K562 (cell line): ENCODE measurements around the gene RBPJL. TPM values are rescaled to one million over a fixed set of nuclear protein-coding genes. Genes with fewer than 3 reads are reported as not detected.
A peak's percentile ranks its signal among the peaks of the same experiment; 100 is the strongest.

Source experiments
- CBX2 ChIP-seq: fragments of 200-600 bp; sonication (generic); IDR thresholded peaks from one replicate; pipeline ENCODE4 v1.6.1; 2012; ENCODE audit warnings: mild to moderate bottlenecking, low read length, inconsistent platforms; ENCODE audit not compliant: insufficient read depth, poor library complexity, severe bottlenecking
- CBX8 ChIP-seq: fragments of 200-600 bp; sonication (generic); IDR thresholded peaks from 2 replicates; pipeline ENCODE4 v1.6.1; 2012; ENCODE audit warnings: borderline replicate concordance, mixed run types, low read depth, mild to moderate bottlenecking, moderate library complexity, mixed read lengths, low read length, control low read depth, inconsistent platforms; ENCODE audit not compliant: poor library complexity, severe bottlenecking; ENCODE audit errors: extremely low read depth
- CHD1 ChIP-seq: fragments of 200-600 bp; sonication (generic); IDR thresholded peaks from one replicate; pipeline ENCODE4 v1.6.1; 2012; ENCODE audit warnings: mild to moderate bottlenecking, moderate library complexity, low read length, inconsistent platforms
- FUS ChIP-seq: fragments of 200-400 bp; formaldehyde crosslinking; optimal IDR thresholded peaks from 2 replicates; pipeline ENCODE3; 2017; ENCODE audit warnings: low read depth, low read length
- IFI16 ChIP-seq: fragments of 250-450 bp; sonication (Bioruptor Pico); IDR thresholded peaks from 2 replicates; pipeline ENCODE4 v2.1.2; 2022; ENCODE audit warnings: mild to moderate bottlenecking, inconsistent platforms
- LARP7 ChIP-seq: fragments of 450-650 bp; IDR thresholded peaks from 2 replicates; pipeline ENCODE4 v1.6.1; 2016
- MCM3 ChIP-seq: fragments of 450-650 bp; IDR thresholded peaks from 2 replicates; pipeline ENCODE4 v1.6.1; 2016
- MEIS2 ChIP-seq: fragments of 450-650 bp; IDR thresholded peaks from 2 replicates; pipeline ENCODE4 v1.6.1; 2014; ENCODE audit warnings: mild to moderate bottlenecking; ENCODE audit not compliant: partially characterized antibody
- NFE2L1 ChIP-seq: fragments of 450-650 bp; IDR thresholded peaks from 2 replicates; pipeline ENCODE4 v1.6.1; 2016; ENCODE audit warnings: missing genetic modification characterization, low read depth, mild to moderate bottlenecking, missing compliant biosample characterization, moderate library complexity, borderline replicate concordance
- NFIC ChIP-seq: fragments of 450-650 bp; IDR thresholded peaks from 2 replicates; pipeline ENCODE4 v1.6.1; 2017; ENCODE audit warnings: mild to moderate bottlenecking, inconsistent platforms
- PCBP1 ChIP-seq: fragments of 200-400 bp; formaldehyde crosslinking; IDR thresholded peaks from 2 replicates; pipeline ENCODE4 v1.6.1; 2018; ENCODE audit warnings: mild to moderate bottlenecking, low read depth, low read length; ENCODE audit not compliant: poor library complexity, severe bottlenecking
- PTTG1 ChIP-seq: fragments of 450-650 bp; IDR thresholded peaks from 2 replicates; pipeline ENCODE4 v1.6.1; 2016; ENCODE audit warnings: low read depth, mild to moderate bottlenecking, missing genetic modification characterization, missing compliant biosample characterization
- STAT5A ChIP-seq: IDR thresholded peaks from 2 replicates; pipeline ENCODE4 v1.6.1; 2012; ENCODE audit warnings: low read length, inconsistent platforms, borderline replicate concordance
- U2AF1 ChIP-seq: fragments of 200-400 bp; formaldehyde crosslinking; optimal IDR thresholded peaks from 2 replicates; pipeline ENCODE3; 2017; ENCODE audit warnings: mild to moderate bottlenecking, low read depth, low read length, moderate library complexity
- ZNF444 ChIP-seq: fragments of 250-450 bp; sonication (Bioruptor Pico); IDR thresholded peaks from 2 replicates; pipeline ENCODE4 v1.4.0; 2020; ENCODE audit warnings: mild to moderate bottlenecking, moderate library complexity
- ZNF445 ChIP-seq: fragments of 250-450 bp; sonication (Bioruptor Pico); IDR thresholded peaks from 2 replicates; pipeline ENCODE4 v1.4.0; 2020; ENCODE audit warnings: low read depth, mild to moderate bottlenecking, moderate library complexity
- ZNF77 ChIP-seq: fragments of 250-450 bp; sonication (Bioruptor Pico); IDR thresholded peaks from 2 replicates; pipeline ENCODE4 v1.5.0; 2020
- polyA plus RNA-seq, 8 experiments: library from polyadenylated mRNA; depleted of rRNA in 4 of 8; stranded (reverse) in 5 of 8; unstranded in 3 of 8; fragments of >200 nt; fragmentation: Nextera tagmentation in 2 of 8; fragmentation: Illumina TruSeq in 1 of 8; extraction: Ambion mirVana in 2 of 8; extraction: Trizol in 1 of 8; gene quantifications; 2 replicates each; pipeline versions ENCODE4 v1.2.1 to v1.2.3, GENCODE V29; 2011 to 2014; ENCODE audit warnings: inconsistent platforms in 1 of 8, missing spikeins in 1 of 8
- total RNA-seq, 7 experiments: library from RNA; depleted of rRNA in 6 of 7; stranded (reverse); fragments of >200 nt in 6 of 7; fragmentation: Illumina TruSeq in 2 of 7; extraction: Trizol in 2 of 7; gene quantifications; 2 replicates each; pipeline versions ENCODE4 v1.2.1 to v1.2.3, GENCODE V29; 2011 to 2021; ENCODE audit warnings: low replicate concordance in 1 of 7
- TF ChIP-seq, protein P1 (sequence below): IDR thresholded peaks from 2 replicates; pipeline ENCODE4 v1.6.1; 2016; ENCODE audit warnings: missing genetic modification characterization, missing compliant biosample characterization
- TF ChIP-seq, protein P2 (sequence below): conservative IDR thresholded peaks from 2 replicates; pipeline ENCODE4 v1.6.1; 2011; ENCODE audit warnings: low read depth, mild to moderate bottlenecking, low read length; ENCODE audit not compliant: control insufficient read depth
- TF ChIP-seq, protein P3 (sequence below): fragments of 450-650 bp; IDR thresholded peaks from 2 replicates; pipeline ENCODE4 v1.6.1; 2016; ENCODE audit warnings: borderline replicate concordance
- TF ChIP-seq, protein P4 (sequence below), 2 experiments: fragments of 250-450 bp in 1 of 2; fragments of 450-650 bp in 1 of 2; sonication (Bioruptor Pico) in 1 of 2; IDR thresholded peaks; 2 replicates each; pipeline versions ENCODE4 v1.6.1 to v1.8.0; 2016 to 2021; ENCODE audit warnings: mild to moderate bottlenecking in 2 of 2, moderate library complexity in 2 of 2, missing compliant biosample characterization in 1 of 2, missing genetic modification characterization in 1 of 2

The RBPJL gene
- total and polyA plus RNA-seq, 9 of the 15 experiments (the other 6 are each of a cell fraction or from before 2014, with no cell fraction given): not detected

DNA sequence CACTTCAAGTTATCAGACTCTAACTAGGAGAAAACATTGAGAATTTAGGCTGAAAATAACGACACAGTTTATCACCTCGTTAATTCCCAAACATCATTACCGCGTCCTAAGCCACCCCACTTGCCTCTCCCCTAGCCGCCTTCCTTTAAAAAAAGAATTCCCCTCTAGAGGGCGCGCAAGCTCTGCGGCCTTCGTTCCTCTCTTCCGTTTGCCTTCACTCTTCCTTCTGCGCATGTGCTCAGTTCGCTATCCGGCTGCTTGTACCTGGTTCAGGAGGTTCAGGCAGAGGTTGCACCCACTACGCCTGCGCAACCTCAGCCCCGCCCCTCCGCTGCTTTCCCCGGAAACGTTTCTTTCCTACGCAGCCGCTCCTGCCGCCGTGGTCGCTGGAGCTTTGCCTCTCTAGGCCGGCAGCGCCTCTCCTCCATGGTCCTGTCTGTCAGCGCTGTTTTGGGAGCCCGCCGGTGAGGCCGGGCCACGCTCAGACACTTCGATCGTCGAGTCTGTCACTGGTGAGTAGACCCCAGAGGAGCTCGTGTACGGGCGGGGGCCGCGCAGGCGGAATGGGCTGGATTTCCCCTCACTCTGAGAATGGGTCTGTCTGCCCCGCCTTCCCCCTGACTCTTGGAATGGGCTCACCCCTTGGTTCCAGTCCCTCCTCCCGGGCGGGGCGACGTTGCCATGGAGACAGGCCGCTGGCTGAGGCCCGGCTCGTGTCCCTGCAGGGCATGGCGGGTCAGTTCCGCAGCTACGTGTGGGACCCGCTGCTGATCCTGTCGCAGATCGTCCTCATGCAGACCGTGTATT lies 56.4 kb downstream of the RBPJL start, which contains the start of gene SYS1 (continued):
- no peak; the same call in 1 of the 2 replicates for TF ChIP-seq STAT5A
- TF ChIP-seq, protein P1, sequence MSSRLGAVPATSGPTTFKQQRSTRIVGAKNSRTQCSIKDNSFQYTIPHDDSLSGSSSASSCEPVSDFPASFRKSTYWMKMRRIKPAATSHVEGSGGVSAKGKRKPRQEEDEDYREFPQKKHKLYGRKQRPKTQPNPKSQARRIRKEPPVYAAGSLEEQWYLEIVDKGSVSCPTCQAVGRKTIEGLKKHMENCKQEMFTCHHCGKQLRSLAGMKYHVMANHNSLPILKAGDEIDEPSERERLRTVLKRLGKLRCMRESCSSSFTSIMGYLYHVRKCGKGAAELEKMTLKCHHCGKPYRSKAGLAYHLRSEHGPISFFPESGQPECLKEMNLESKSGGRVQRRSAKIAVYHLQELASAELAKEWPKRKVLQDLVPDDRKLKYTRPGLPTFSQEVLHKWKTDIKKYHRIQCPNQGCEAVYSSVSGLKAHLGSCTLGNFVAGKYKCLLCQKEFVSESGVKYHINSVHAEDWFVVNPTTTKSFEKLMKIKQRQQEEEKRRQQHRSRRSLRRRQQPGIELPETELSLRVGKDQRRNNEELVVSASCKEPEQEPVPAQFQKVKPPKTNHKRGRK (tag): no peak
- TF ChIP-seq LARP7: no peak
- TF ChIP-seq, protein P2, sequence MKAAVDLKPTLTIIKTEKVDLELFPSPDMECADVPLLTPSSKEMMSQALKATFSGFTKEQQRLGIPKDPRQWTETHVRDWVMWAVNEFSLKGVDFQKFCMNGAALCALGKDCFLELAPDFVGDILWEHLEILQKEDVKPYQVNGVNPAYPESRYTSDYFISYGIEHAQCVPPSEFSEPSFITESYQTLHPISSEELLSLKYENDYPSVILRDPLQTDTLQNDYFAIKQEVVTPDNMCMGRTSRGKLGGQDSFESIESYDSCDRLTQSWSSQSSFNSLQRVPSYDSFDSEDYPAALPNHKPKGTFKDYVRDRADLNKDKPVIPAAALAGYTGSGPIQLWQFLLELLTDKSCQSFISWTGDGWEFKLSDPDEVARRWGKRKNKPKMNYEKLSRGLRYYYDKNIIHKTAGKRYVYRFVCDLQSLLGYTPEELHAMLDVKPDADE: peak; percentile 83; the same call in 1 of the 2 replicates
- peak; percentile 96 for TF ChIP-seq MEIS2
- TF ChIP-seq IFI16 (CRISPR knock-in tag): no peak
- no peak for TF ChIP-seq U2AF1
- TF ChIP-seq NFE2L1 (tag): no peak
- no peak for TF ChIP-seq CBX8
- TF ChIP-seq ZNF77 (CRISPR knock-in tag): no peak
- peak; percentile 59 for TF ChIP-seq PCBP1
- no peak for TF ChIP-seq ZNF445 (CRISPR knock-in tag)
- no peak for TF ChIP-seq MCM3
- TF ChIP-seq ZNF444 (CRISPR knock-in tag): no peak
- TF ChIP-seq, protein P3, sequence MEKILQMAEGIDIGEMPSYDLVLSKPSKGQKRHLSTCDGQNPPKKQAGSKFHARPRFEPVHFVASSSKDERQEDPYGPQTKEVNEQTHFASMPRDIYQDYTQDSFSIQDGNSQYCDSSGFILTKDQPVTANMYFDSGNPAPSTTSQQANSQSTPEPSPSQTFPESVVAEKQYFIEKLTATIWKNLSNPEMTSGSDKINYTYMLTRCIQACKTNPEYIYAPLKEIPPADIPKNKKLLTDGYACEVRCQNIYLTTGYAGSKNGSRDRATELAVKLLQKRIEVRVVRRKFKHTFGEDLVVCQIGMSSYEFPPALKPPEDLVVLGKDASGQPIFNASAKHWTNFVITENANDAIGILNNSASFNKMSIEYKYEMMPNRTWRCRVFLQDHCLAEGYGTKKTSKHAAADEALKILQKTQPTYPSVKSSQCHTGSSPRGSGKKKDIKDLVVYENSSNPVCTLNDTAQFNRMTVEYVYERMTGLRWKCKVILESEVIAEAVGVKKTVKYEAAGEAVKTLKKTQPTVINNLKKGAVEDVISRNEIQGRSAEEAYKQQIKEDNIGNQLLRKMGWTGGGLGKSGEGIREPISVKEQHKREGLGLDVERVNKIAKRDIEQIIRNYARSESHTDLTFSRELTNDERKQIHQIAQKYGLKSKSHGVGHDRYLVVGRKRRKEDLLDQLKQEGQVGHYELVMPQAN: peak; percentile 98
- TF ChIP-seq PTTG1 (tag): no peak
- peak; percentile 26 for TF ChIP-seq NFIC
- TF ChIP-seq, protein P4, sequence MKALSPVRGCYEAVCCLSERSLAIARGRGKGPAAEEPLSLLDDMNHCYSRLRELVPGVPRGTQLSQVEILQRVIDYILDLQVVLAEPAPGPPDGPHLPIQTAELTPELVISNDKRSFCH (CRISPR knock-in tag; IDR thresholded peaks at IDR 0.05): no peak
- TF ChIP-seq, protein P4 (tag; IDR thresholded peaks at IDR 0.05): peak; percentile 55; the same call in 1 of the 2 replicates
- no peak for TF ChIP-seq CHD1
- no peak for TF ChIP-seq FUS
- no peak for TF ChIP-seq CBX2
